ENCODE measurements around the gene SYT11. TPM values are rescaled to one million over a fixed set of nuclear protein-coding genes. Genes with fewer than 3 reads are reported as not detected.

SYT11 gene
- polyA plus RNA-seq, 3 donors: 5.1 to 11.0 (median 9.6) TPM

GRCh38 chr1:155882766-155883165 lies 23.4 kb downstream of the SYT11 start:
- Histone ChIP-seq H3K27me3 (ENCODE audit: control insufficient read depth in 2 of 2, insufficient read depth in 2 of 2, low read length in 2 of 2) (no peaks in the 10 kb centered on the region), H3K79me2 (ENCODE audit: insufficient read depth, low read length) (no peaks in the 10 kb centered on the region), H3K4me3 (replicated peaks in 1 of 3; ENCODE audit: low read depth in 2 of 3, low read length in 3 of 3) (no peak overlapping the region), H3K9ac (ENCODE audit: insufficient read depth, low read length, poor library complexity, severe bottlenecking) (no peak overlapping the region), H3K27ac (ENCODE audit: low read depth in 1 of 2, low read length in 2 of 2) (no peak overlapping the region), H3K36me3 (replicated peaks in 1 of 2; ENCODE audit: control insufficient read depth in 1 of 2, insufficient read depth in 2 of 2, low read length in 2 of 2) (peaks cover 0 to 26% of the 10 kb centered on the region in 2 donors), H3K9me3 (replicated peaks in 1 of 2; ENCODE audit: control insufficient read depth in 1 of 2, insufficient read depth in 1 of 2, low read length in 2 of 2) (no peaks in the 10 kb centered on the region), H2AFZ (ENCODE audit: insufficient read depth, low read depth, low read length, poor library complexity, severe bottlenecking) (no peak overlapping the region), H4K20me1 (ENCODE audit: insufficient read depth, low read length) (no peaks in the 10 kb centered on the region), H3K4me2 (replicated peaks; ENCODE audit: extremely low read depth, low read length, poor library complexity, severe bottlenecking) (no peak overlapping the region), H3K4me1 (ENCODE audit: control insufficient read depth in 1 of 2, insufficient read depth in 2 of 2, low read length in 2 of 2) (no peaks in the 10 kb centered on the region)
- H3K27me3 Mint-ChIP-seq (ENCODE audit: low read depth in 3 of 3): peaks cover 0 to 2% (median 1%) of the 10 kb centered on the region in 3 donors
- WGBS (ENCODE audit: insufficient coverage): 100% methylated on average over 1 of the region's 2 CpGs
- H3K4me3 Mint-ChIP-seq: no peak overlapping the region
- no peak for DNase-seq
- H3K27ac Mint-ChIP-seq: no peak overlapping the region
- TF ChIP-seq, protein P1, sequence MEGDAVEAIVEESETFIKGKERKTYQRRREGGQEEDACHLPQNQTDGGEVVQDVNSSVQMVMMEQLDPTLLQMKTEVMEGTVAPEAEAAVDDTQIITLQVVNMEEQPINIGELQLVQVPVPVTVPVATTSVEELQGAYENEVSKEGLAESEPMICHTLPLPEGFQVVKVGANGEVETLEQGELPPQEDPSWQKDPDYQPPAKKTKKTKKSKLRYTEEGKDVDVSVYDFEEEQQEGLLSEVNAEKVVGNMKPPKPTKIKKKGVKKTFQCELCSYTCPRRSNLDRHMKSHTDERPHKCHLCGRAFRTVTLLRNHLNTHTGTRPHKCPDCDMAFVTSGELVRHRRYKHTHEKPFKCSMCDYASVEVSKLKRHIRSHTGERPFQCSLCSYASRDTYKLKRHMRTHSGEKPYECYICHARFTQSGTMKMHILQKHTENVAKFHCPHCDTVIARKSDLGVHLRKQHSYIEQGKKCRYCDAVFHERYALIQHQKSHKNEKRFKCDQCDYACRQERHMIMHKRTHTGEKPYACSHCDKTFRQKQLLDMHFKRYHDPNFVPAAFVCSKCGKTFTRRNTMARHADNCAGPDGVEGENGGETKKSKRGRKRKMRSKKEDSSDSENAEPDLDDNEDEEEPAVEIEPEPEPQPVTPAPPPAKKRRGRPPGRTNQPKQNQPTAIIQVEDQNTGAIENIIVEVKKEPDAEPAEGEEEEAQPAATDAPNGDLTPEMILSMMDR (IDR thresholded peaks at IDR 0.05): no peak
- H3K4me1 Mint-ChIP-seq: no peaks in the 10 kb centered on the region
- H3K9me3 Mint-ChIP-seq: no peaks in the 10 kb centered on the region
- intact Hi-C loops (cut with micrococcal nuclease): no loop called here
- H3K36me3 Mint-ChIP-seq: peaks cover 20 to 32% of the 10 kb centered on the region in 2 donors

DNA sequence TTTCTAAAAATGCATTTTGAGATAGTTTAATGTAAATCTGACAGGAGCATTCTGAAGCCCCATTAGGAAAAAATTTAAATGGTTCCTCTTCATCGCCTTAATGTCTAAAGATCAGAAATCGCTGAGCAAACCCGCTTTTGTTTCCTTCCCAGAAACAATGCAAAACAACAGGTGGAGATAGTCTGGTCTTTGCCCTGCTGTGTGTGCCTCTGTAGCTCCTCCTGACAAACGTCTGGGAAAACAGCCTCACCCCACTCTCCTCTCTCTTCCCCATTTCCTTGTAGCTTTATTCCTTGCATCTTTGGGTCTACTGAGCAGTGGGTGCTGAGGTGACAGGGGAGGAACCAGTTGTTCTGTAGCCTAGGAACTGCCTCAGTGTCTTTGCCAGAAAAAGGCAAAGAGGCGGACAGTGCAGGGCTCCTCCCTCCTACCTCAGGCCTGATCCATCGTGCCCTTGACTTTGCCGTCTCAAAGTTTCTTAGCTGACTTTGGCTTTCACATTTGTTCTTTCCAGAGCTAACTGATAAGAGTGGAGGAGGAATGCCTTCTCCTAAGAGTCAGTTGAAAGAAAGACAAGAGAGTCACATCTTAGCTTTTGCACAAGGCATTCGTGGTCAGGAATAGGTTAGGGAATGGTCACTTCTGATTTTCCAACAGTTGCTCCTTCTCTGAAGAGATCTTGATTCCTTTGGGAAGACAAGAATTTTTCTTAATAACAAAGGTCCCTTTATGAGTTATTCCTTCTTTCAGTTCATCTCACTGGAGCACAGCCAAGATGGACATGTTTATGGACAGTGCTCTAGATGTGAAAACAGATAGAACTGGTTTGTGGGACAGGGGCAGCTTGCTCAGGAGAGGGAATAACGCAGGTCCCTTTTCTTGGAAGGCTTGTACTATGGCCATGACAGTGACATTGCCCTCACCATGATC lies 24.9 kb downstream of the SYT11 start:
- WGBS (ENCODE audit: insufficient coverage): 92% methylated on average over 2 of the region's 9 CpGs
- H3K9ac ChIP-seq (ENCODE audit: insufficient read depth, low read length, poor library complexity, severe bottlenecking): no peak overlapping the region

More for the DNA sequence above, 24.9 kb downstream of the SYT11 start:
- Histone ChIP-seq H3K36me3 (replicated peaks in 1 of 2; ENCODE audit: control insufficient read depth in 1 of 2, insufficient read depth in 2 of 2, low read length in 2 of 2) (peaks cover 0 to 26% of the 10 kb centered on the region in 2 donors), H3K27me3 (ENCODE audit: control insufficient read depth in 2 of 2, insufficient read depth in 2 of 2, low read length in 2 of 2) (no peaks in the 10 kb centered on the region), H3K27ac (ENCODE audit: low read depth in 1 of 2, low read length in 2 of 2) (no peak overlapping the region), H2AFZ (ENCODE audit: insufficient read depth, low read depth, low read length, poor library complexity, severe bottlenecking) (no peak overlapping the region), H3K79me2 (ENCODE audit: insufficient read depth, low read length) (no peaks in the 10 kb centered on the region), H4K20me1 (ENCODE audit: insufficient read depth, low read length) (no peaks in the 10 kb centered on the region), H3K9me3 (replicated peaks in 1 of 2; ENCODE audit: control insufficient read depth in 1 of 2, insufficient read depth in 1 of 2, low read length in 2 of 2) (no peaks in the 10 kb centered on the region), H3K4me2 (replicated peaks; ENCODE audit: extremely low read depth, low read length, poor library complexity, severe bottlenecking) (no peak overlapping the region), H3K4me1 (ENCODE audit: control insufficient read depth in 1 of 2, insufficient read depth in 2 of 2, low read length in 2 of 2) (no peaks in the 10 kb centered on the region), H3K4me3 (replicated peaks in 1 of 3; ENCODE audit: low read depth in 2 of 3, low read length in 3 of 3) (no peak overlapping the region)
- intact Hi-C loops (cut with micrococcal nuclease): no loop called here
- peak overlapping the region in 1 of 7 donors; percentile 28 for H3K27ac Mint-ChIP-seq
- H3K4me1 Mint-ChIP-seq: no peaks in the 10 kb centered on the region
- H3K36me3 Mint-ChIP-seq: peaks cover 20 to 31% of the 10 kb centered on the region in 2 donors
- H3K9me3 Mint-ChIP-seq: no peaks in the 10 kb centered on the region
- TF ChIP-seq, protein P1 (IDR thresholded peaks at IDR 0.05): no peak
- peaks cover 0 to 2% (median 1%) of the 10 kb centered on the region in 3 donors for H3K27me3 Mint-ChIP-seq (ENCODE audit: low read depth in 3 of 3)
- no peak overlapping the region for H3K4me3 Mint-ChIP-seq
- DNase-seq: no peak
